Measurements from ENCODE around the gene OR56A1. TPM values are rescaled to one million over a fixed set of nuclear protein-coding genes. Genes with fewer than 3 reads are reported as not detected.
A peak's percentile ranks its signal among the peaks of the same experiment; 100 is the strongest.

The OR56A1 gene
- total RNA-seq, 1 experiment from 2014 or later = 0.04 TPM

DNA sequence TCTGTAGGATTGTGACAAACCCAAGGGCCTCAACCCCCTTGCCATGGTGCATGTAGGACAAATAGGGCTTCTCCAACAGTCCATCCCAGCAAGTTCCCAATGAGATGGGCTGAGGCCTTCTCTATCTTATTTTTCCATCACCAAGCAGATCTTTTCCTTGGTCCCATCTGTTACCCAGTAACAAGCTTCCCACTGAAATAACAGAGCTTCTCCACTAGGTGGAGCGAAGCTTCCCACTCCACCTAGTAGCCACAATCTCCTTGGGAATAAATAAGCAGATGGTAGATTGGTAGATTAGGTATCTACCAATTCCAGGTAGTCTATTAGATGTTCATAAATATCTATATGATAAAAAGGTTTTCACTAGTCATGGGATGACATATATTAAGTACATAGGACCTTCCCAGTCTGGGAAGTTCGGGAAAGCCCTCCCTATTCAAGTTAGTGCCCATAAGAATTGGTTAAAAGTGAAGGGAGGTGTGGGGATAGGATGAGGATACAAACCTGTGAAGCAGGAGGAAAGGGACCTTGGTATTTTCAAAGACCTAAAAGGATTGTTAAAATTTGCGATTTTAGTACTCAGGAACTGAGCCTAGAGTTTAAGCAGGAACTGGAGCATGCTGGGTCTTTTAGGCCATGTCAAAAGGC, 37.8 kb downstream of the OR56A1 start:
- Histone ChIP-seq H3K4me3 (ENCODE audit: low read depth, low read length, poor library complexity, severe bottlenecking) (no peak overlapping the region), H3K4me1 (ENCODE audit: insufficient read depth, low read length, poor library complexity, severe bottlenecking) (no peaks in the 10 kb centered on the region), H3K27ac (ENCODE audit: low read depth, low read length, poor library complexity, severe bottlenecking) (no peak overlapping the region), H3K9me3 (ENCODE audit: low read depth, low read length, poor library complexity, severe bottlenecking) (no peaks in the 10 kb centered on the region), H3K27me3 (replicated peaks; ENCODE audit: insufficient read depth, low read depth, low read length, poor library complexity) (no peaks in the 10 kb centered on the region), H3K36me3 (ENCODE audit: insufficient read depth, low read length, poor library complexity, severe bottlenecking) (no peaks in the 10 kb centered on the region)
- ChIA-PET CTCF (interaction anchor here (1.0 kb wide), 1 partner anchor 370 kb away, joined by 7 read pairs; no protein-coding TSS in a partner anchor), POLR2A (ENCODE audit: low non-redundant PET) (no interaction called here)
- intact Hi-C loops (cut with micrococcal nuclease; ENCODE audit: unreplicated experiment) = loop anchor here (10.0 kb wide), 1 partner anchor 362 kb away; no protein-coding TSS in a partner anchor
- TF ChIP-seq, protein P1, sequence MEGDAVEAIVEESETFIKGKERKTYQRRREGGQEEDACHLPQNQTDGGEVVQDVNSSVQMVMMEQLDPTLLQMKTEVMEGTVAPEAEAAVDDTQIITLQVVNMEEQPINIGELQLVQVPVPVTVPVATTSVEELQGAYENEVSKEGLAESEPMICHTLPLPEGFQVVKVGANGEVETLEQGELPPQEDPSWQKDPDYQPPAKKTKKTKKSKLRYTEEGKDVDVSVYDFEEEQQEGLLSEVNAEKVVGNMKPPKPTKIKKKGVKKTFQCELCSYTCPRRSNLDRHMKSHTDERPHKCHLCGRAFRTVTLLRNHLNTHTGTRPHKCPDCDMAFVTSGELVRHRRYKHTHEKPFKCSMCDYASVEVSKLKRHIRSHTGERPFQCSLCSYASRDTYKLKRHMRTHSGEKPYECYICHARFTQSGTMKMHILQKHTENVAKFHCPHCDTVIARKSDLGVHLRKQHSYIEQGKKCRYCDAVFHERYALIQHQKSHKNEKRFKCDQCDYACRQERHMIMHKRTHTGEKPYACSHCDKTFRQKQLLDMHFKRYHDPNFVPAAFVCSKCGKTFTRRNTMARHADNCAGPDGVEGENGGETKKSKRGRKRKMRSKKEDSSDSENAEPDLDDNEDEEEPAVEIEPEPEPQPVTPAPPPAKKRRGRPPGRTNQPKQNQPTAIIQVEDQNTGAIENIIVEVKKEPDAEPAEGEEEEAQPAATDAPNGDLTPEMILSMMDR (conservative IDR thresholded peaks at IDR 0.05; ENCODE audit: low read depth, low read length) = peak; percentile 72
- no peak for TF ChIP-seq EZH2 (IDR thresholded peaks at IDR 0.05; ENCODE audit: borderline replicate concordance, low read depth, low read length, poor library complexity, severe bottlenecking)
- BruUV-seq (replicated peaks) = no TSS peak
- DNase-seq (ENCODE audit: low spot score) = peak; percentile 35

GRCh38 chr11:5992150-5992549, 38.4 kb downstream of the OR56A1 start:
- intact Hi-C loops (cut with micrococcal nuclease; ENCODE audit: unreplicated experiment) = loop anchor here (10.0 kb wide), 1 partner anchor 363 kb away; no protein-coding TSS in a partner anchor
- ChIA-PET CTCF (interaction anchor here (1.0 kb wide), 1 partner anchor 371 kb away, joined by 7 read pairs; no protein-coding TSS in a partner anchor), POLR2A (ENCODE audit: low non-redundant PET) (no interaction called here)
- no TSS peak for BruUV-seq (replicated peaks)
- no peak for DNase-seq (ENCODE audit: low spot score)
- H3K27ac ChIP-seq (ENCODE audit: low read depth, low read length, poor library complexity, severe bottlenecking) = no peak overlapping the region
- no peaks in the 10 kb centered on the region for H3K4me1 ChIP-seq (ENCODE audit: insufficient read depth, low read length, poor library complexity, severe bottlenecking)
- no peaks in the 10 kb centered on the region for H3K9me3 ChIP-seq (ENCODE audit: low read depth, low read length, poor library complexity, severe bottlenecking)
- H3K4me3 ChIP-seq (ENCODE audit: low read depth, low read length, poor library complexity, severe bottlenecking) = no peak overlapping the region
- H3K36me3 ChIP-seq (ENCODE audit: insufficient read depth, low read length, poor library complexity, severe bottlenecking) = no peaks in the 10 kb centered on the region
- no peak for TF ChIP-seq EZH2 (IDR thresholded peaks at IDR 0.05; ENCODE audit: borderline replicate concordance, low read depth, low read length, poor library complexity, severe bottlenecking)
- TF ChIP-seq, protein P1 (conservative IDR thresholded peaks at IDR 0.05; ENCODE audit: low read depth, low read length) = no peak
- H3K27me3 ChIP-seq (replicated peaks; ENCODE audit: insufficient read depth, low read depth, low read length, poor library complexity) = no peaks in the 10 kb centered on the region

- H3K4me3 ChIP-seq (ENCODE audit: low read depth, low read length, poor library complexity, severe bottlenecking) = no peak overlapping the region
- TF ChIP-seq, protein P1 (conservative IDR thresholded peaks at IDR 0.05; ENCODE audit: low read depth, low read length) = no peak
- TF ChIP-seq EZH2 (IDR thresholded peaks at IDR 0.05; ENCODE audit: borderline replicate concordance, low read depth, low read length, poor library complexity, severe bottlenecking) = no peak
- ChIA-PET CTCF (no interaction called here), POLR2A (ENCODE audit: low non-redundant PET) (no interaction called here)
- H3K4me1 ChIP-seq (ENCODE audit: insufficient read depth, low read length, poor library complexity, severe bottlenecking) = no peaks in the 10 kb centered on the region
- no peaks in the 10 kb centered on the region for H3K27me3 ChIP-seq (replicated peaks; ENCODE audit: insufficient read depth, low read depth, low read length, poor library complexity)
- intact Hi-C loops (cut with micrococcal nuclease; ENCODE audit: unreplicated experiment) = no loop called here
- BruUV-seq (replicated peaks) = no TSS peak
- H3K9me3 ChIP-seq (ENCODE audit: low read depth, low read length, poor library complexity, severe bottlenecking) = no peaks in the 10 kb centered on the region
- H3K27ac ChIP-seq (ENCODE audit: low read depth, low read length, poor library complexity, severe bottlenecking) = no peak overlapping the region
- DNase-seq (ENCODE audit: low spot score) = no peak
- no peaks in the 10 kb centered on the region for H3K36me3 ChIP-seq (ENCODE audit: insufficient read depth, low read length, poor library complexity, severe bottlenecking)
Measured at GRCh38 chr11:5989203-5989602, 41.4 kb downstream of the OR56A1 start.

Measured in A673 (cell line).